Measurements from ENCODE around the gene MRPS18A.
"Not testable (repeated sequence)": the region's sequence is repeated elsewhere in the genome, so short reads cannot be mapped to it uniquely, and the experiment has no call there.

The MRPS18A gene

DNA sequence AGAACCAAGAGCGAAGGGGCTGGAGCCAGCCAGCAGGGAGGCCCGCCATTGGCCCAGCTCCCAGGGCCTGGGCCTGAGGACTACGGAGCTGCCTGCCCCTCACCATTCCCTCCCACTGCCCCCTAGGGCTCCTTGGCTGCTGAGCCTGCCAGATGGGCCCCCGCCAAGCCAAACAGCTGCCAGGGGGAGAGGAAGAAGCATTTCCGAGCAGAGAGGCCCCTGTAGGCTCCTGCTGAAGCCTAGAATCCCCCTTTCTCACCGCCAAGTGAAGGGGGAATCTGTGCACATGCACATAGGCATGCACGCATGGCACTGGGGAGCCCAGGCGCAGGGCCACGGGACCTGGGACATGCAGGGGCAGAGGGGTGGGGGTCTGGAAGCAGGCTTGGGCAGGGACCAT lies 28.5 kb upstream of the MRPS18A start:
- no peak for DNase-seq

DNA sequence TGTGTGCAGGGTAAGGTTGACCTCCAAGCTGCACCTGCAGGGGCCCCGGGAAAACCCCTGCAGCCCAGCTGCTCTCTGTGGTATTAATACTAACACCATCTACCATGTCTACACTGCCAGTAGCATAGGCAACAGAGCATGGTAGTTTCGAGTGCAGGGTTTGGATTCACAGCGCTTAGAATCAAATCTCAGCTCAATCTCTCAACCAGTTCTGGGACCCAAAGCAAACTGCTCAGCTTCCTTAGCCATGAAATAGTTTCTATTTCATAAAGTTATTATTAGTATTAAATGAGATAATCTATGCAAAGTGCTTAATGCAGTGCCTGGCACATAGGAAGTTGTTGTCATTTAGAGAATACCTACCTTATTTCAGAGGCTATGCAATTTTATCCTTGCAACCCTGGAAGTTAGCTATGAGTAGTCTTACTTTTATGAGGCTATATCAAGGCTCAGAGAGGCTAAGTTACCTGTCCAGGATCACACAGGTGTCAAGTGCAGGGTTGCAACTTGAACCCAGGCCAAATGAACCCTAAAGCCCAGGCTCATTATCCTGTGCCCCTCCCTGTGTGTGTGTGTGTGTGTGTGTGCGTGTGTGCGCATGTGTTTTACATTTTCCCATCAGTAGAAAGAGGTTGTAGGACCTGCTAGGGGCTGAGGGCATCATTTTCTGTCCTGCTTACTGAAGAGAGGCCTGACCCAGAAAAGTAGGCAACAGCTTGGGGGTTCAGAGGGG lies 27.6 kb upstream of the MRPS18A start:
- DNase-seq, result no peak

DNA sequence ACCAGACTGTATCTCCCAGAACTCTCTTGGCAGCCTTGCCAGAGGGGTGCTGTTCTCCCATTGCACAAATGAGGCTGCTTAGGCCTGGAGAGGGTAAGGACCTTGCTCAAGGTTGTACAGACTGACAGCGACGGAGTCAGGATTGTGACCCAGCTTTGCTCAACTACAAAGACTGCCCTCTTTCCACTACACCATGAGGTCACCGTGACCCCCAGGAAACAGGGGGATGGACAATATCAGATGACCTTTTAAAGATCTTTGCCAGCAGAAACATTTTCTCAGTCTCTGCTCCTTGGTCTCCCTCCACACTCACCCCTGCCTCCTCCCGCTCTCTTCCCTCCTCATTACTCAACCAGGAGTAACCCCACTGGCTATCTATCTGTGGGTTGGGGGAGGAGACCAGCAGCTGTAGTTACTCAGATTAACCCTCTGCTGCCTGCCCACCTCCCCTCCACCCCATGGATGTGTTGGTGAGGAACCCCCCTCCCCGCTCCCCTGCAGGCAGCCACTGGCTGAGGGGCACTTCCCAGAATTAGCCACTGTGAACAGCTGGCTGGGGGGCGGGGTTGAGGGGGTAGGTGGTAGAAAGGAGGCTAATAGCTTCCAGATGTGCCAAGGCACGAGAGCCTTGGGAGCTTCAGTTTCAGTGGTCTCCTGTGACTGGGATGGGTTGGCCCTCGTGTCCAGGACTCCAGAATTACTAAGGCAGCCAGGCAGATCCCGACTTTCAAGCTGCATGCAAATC lies 26.9 kb upstream of the MRPS18A start:
- DNase-seq, result no peak

DNA sequence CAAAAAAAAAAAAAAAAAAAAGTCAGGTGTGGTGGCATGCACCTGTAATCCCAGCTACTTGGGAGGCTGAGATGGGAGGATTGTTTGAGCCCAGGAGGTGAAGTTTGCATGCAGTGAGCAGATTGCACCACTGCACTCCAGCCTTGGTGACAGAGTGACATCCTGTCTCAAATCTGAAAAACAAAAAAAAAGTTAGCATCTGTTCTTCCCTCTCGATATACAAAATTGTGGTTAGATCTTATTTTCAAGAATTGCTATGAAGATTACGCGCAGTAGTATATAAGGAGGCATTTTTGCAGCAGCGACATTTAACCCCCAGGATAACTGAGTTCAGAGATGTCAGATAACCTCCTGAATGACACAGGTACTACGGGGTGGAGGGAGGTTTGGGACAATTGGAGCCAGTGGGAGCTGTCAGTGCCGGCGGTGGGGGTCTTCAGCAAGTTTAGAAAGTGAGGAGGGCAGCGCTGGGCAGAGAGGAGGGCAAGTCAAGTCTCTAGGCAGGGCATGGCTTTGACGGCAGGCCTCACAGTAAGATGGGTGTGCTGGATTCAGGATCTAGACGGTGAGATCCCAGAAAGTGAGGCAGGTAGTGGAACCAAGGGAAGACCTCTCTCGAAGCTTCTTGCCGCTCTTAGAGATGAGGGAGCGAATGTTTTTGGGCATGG lies 26.2 kb upstream of the MRPS18A start:
- no peak for DNase-seq

DNA sequence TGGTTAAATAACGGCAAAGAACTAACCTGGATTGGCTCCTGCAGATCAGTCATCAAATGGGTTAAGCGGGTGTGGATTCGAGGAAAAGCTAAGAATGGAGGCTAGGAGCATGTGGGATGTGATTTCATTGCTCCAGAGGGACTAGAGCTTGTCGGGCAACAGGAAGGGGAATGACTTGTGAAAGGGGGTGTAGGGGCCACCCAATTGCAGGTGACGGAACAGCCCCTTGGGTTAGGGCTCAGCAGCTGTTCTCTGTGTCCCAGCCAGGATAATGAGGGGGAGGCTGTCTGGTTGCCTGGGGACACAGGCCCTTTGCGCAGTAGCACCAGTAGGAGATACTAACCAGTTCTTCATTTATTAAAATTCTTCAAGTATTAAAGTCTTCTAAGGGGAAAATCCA lies 25.0 kb upstream of the MRPS18A start:
- no peak for DNase-seq

DNA sequence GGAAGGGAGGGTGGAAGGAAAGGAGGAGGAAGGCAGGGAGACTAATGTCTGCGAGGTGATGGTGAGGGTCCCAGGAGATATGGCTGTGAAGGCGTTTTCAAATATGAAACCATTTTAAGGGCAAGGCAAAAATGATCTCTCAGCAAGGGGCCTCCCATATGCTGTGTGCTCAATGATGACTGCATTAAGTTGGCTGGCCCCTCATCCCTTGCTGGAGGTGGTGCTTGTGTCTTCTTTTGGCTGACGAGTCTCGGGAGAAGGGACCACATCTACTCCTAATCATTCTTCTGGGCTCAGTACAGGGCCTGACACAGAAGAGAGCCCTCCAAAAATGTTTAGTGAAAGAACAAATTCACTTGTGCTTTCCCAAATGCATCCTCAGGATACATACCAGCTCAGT lies 23.0 kb upstream of the MRPS18A start:
- no peak for DNase-seq

DNA sequence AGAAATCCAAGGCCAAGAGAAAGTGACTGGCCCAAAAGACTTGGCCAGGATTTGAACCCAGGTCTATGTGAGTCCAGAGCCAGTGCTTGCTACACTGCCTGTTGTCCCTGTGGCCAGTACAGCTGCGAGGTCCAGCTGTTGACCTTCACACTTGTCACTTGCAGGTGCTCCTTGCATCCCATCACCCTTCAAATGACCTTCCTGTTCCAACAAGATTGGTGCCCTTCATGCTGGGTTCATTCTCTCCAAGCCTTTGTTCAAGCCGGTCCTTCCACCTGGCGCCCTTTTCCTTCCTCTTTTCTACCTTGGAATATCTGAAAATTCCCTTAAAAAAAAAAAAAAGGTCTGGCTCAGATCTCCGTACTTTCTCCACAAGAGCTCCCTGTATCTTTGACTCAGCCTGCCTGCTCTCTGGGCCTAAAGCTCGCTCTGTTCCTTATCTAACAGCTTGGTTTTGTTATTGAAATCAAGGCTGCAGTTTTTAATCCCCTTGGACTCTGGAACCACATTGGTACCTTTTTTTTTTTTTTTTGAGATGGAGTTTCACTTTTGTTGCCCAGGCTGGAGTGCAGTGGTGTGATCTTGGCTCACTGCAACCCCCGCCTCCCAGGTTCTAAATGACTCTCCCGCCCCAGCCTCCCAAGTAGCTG lies 22.2 kb upstream of the MRPS18A start:
- no peak for DNase-seq

DNA sequence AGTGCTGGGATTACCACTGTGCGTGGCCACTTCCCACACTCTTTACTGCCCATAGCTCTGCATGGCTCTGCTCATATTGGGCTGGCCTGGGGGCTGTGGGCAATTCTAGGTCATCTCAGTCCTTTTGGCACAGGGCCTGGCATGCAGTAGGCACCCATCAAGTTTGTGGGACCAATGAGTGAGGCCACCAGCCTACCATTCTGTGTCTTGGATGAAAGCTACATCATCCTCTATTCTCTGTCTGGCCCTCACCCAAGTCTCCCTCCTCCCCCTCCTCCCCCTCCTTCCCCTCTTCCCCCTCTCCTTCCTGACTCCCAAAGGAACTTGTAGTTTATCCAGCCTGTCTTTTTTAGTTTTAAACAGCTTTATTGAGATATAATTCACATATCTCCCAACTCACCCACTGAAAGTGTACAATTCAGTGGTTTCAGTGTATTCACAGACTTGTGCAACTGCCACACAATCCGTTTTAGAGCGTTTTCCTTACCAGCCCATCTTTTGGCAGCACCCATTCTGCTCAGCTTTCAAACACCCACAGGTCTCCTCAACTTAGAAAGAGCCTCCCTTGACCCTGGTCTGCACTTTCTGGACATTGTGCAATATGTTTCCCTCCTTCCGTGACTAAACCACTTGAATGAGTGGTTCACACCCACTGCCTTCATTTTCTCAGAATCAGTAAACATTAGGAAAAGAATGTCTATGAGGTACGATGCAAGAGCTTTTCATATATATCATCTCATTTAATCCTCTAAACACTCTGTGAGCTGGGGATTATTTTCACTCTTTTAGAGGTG lies 21.5 kb upstream of the MRPS18A start:
- DNase-seq, result no peak

DNA sequence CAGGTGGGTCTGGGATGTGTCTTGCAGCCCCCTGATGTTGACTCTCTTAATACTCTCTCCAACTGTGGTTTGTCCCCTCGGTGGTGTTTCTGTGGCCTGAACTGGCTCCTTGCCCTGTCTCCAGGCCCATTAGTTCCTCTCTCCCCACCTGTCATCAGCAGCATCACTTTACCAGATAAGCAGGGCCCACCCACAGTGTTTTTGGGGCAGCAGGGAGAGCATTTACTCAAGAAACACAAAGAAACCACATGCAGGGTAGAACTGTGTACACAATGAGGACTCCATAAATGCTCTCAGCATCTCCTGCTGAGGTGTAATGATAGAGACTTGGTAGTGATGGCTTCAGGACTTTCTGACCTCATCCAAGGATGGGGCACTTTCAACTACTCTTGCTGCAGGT lies 20.2 kb upstream of the MRPS18A start:
- DNase-seq, result no peak

DNA sequence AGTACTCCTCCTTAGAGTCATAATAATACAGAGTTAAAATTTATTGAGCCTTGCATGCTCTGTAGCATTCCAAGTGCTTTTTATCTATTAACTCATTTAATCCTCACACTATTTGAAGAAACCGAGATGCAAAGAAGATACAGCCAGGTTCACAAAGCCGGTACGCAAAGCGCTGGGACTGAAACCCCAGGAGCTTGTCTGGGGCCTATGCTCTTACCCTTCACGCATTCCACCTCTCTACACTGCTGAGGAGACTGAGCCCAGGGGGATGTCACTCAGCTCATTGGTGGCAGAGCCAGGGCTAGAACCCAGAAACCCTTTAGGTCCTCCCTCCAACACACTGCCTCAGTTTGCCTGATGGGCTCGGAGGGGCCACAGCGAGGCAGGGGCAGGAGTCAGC lies 19.7 kb upstream of the MRPS18A start:
- DNase-seq, result no peak

DNA sequence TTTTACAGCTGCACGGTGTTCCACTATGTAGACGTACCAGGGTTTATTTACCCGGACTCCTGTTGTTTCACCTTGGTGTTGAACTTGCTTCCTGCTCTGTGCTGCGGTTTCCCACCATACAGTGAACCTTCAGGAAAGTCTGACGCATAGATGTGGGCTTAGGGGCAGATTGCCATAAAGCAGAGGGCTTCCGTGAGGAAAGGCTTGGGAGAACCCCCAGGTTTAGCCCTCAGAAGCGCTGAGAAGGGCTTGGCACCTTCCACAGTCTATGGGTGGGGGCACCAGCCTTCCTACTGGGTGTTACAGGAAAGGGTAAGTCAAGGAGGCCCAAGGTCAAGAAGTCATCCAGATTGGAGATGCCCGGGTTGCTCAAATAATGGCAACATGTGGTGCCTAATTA lies 19.2 kb upstream of the MRPS18A start:
- no peak for DNase-seq

DNA sequence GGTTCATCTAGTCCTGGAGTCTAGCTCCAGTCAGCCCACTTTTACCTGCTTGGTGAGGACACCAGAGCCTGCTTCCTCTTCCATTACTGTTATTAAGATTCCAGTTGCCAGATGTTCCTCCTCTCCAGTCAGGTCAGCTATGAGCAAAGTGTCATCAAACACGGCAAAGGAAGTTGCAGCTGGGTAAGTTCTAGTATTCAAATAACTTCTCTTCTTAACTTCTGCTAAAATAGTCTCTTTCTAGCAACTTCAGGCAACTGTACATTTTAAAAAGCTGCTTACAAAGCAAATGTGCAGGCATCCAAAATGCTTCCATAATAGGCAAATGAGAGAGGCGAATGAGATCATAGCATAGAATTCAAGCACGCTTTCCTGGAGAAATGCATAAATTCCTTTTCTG lies 18.4 kb upstream of the MRPS18A start:
- no peak for DNase-seq

DNA sequence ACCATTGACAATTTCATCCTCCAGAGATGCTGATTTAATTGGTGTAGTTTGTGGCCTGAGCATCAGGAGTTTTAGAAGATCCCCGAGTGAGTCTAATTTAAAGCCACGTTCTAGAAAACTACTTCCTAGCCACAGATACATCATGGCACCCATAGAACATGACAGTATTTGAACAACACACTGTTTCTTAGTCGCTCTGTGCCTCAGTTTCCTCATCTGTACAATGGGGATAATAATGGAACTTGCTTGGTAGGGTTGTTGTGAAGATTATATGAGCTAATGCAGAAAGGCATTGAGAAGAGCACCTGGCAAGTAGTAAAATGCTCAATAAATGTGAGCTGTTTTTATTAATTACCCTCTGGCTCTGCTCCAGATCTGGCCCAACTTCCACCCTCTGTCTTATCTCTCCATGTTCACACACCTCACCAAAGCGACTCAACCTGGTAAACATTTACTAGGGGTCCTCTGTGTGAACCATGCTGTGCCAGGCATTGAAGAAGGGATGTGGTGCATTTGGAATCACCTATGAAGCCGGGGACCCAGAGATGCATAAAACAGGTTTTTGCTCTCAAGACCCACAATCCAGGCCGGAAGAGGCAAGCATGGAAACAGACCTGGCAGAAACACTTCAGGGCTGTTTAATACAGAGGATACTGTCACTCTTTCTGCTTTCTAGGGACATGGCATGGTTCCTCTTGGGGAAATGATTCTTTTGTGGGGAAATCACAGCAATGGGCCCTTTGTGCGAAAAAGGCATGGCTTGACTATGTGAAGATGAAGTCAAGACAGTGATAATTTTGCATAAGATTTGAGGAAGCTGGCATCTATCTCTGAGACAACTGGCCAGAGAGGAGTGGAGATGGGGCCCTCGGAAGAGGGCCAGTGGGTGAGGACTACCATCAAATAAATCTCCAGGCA lies 16.2 kb upstream of the MRPS18A start:
- no peak for DNase-seq

DNA sequence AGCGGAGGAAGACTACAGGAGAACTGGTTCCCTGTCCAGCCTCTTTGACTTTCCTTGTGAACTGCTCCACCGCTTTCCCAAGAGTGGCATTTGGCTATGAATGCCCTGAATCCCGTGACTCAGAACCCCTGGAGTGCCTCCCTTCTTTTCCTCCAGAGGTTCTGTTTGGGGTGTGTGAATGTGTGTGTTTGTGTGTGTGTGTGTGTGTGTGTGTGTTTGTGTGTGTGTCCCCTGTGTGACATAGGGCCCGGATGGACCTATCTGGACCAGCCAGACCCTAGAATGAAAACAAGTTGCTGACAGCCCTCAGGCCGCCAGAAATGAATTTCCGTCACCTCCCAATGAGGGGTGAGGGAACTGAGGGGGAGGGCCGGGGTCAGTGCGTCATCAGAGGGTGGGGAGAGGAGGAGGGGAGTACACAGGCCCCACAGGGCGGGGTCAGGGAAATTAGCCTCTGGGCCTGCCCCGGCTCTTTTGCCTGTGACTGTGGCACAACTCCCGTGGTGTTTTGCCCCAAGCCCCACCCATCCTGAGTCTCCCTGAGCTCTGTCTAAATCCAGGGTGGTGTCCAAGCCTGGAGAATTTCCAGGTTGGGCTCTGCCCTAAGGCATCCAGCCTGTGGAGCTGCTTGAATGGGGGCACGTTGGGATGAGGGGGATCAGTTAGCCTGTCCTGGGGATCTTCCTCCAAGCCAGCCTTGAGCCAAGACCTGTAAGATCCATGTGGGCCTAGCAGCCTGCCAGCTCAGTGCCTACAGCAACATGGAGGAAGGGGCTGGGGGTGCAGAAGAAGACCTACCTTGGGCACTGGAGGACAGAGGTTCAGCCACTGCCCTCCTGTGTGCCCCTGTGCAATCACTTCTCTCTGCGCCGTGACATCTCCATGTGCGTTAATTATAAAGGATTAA lies 15.2 kb upstream of the MRPS18A start:
- DNase-seq, result peak; percentile 72

DNA sequence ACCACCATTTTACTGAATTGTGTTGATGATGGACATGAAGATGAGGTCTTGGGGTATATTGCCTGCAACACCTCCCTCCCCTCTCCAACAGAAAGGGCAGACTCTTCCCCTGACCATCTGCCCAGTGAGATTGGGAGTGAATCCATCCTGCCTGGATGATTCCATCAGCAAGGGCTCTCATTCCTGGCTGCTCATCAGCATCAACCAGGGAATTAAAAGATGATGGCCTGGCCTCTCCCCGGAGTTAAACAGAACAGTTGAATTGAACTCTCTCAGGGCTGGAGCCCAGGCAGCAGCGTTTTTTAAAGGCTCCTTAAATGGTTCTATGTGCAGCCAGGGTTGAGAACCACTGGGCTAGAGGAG lies 14.6 kb upstream of the MRPS18A start:
- DNase-seq, result no peak

DNA sequence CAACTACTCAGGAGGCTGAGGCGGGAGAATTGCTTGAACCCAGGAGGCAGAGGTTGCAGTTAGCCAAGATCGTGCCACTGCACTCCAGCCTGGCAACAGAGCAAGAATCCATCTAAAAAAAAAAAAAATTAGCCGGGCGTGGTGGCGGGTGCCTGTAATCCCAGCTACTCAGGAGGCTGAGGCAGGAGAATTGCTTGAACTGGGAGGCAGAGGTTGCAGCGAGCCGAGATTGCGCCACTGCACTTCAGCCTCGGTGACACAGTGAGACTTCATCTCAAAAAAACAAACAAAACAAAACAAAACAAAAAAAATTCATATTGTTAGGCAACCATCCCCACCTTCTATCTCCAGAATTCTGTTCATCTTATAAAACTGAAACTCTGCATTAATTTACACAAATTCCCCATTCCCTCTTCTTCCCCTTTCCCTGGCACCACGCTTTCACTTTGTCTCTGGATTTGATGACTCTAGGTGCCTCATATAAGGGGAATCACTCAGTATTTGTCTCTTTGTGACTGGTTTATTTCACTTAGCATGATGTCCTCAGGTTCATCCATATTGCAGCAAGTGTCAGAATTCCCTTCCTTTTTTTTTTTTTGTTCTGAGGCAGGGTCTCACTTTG lies 13.5 kb upstream of the MRPS18A start:
- not testable (repeated sequence) for DNase-seq

DNA sequence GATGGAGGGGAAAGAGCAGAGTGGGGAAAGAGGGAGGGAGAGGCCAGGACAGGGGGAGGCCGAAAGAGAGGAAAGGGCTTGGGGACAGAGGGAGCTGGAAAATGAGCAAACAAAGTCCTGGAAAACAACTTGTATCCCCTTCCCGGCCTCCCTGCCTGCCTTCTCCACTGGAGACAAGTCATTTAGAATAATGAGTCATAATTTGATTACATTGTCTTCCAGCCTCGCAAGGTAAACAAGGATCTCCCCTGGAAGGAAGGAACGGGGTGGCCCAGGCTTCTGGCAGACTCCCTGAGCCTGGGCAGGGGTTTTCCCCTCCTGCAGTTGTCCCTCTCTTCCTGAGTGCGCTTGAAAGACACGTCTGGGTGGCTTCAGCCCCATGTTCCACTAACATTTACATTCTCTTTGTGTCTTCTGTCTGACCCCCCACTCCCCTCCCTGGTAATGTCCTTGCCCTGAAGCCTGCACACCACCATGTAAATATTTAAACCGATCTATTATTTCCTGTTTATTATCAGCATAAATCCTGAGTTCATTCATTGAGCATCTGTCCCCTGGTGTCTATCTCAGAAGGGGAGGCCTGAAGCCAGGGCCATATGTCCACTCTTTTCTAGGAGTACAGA lies 12.1 kb upstream of the MRPS18A start:
- no peak for DNase-seq

DNA sequence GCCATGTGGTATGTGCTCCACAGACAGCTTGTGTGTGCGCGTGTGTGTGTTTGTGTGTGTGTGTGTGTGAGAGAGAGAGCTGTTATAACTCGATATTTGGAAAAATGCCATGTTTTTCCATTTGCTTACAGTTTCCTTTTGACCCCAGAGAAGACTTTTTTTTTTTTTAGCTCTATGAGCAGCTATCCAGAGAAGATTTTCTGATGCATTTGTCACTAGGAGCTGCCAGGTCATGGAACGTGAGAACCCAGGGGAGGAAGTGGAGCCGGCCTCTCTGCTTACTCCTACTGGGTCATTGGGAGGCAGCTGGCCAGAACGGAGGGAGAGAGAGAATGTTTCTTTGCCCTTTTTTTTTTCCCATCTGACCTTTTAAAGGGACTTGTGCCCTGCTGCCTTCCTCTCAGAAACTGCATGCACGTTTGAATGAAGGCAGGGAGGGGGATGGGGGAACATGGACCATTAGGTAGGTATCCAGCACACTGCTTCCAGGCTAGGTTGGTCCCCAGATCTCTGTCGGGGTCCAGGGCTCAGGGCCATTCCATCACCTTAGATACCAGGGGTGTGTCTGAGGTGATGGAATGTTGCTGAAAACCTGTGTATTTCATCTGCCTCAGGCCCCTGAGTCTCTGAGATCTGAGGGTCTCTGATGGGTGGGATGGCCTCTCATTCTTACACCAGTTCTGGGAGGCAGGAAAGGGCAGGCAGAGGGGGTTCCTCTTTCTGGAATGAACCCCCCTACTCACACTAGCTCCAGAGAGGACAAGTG lies 11.2 kb upstream of the MRPS18A start:
- DNase-seq, result no peak

DNA sequence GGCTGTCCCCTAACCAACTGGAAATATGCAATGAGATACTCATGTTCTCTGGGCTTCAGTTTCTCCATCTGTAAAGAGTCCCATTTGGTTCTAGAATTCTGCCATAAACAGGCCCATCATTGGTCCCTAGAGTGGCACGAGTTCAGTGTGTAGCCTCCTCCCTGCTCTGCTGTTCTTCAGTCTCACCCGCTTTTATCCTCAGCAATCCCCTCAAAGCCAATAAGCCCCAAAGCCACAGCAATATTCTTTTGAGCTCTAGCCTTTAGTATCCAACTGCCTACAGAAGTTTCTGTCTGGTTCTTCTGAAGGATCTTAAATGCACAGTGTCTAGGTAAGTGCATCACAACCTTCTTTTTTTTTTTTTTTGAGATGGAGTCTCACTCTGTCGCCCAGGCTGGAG lies 9.8 kb upstream of the MRPS18A start:
- no peak for DNase-seq

Measured in GOT3 (cell line).